ENCODE results near the gene RARRES1. TPM values are rescaled to one million over a fixed set of nuclear protein-coding genes. Genes with fewer than 3 reads are reported as not detected.

The RARRES1 gene
- total RNA-seq, 1 experiment from 2014 or later = 0.81 TPM

GRCh38 chr3:158738653-158739052, 6.4 kb upstream of the RARRES1 start:
- no peaks in the 10 kb centered on the region for H3K9me3 ChIP-seq (ENCODE audit: control insufficient read depth, low read depth, low read length)
- Mint-ChIP-seq H3K9me3 (peaks cover 3 to 7% of the 10 kb centered on the region in 2 experiments; a peak in 3 of 5 replicates), H3K27me3 (ENCODE audit: low read depth) (peaks cover 3% of the 10 kb centered on the region), H3K4me3 (no peak overlapping the region), H3K36me3 (ENCODE audit: insufficient read depth in 1 of 3, low read depth in 3 of 3) (peaks cover 0 to 12% (median 10%) of the 10 kb centered on the region in 3 experiments; a peak in 4 of 7 replicates), H3K27ac (no peak overlapping the region), H3K4me1 (0 out of 4 replicates have a peak, but pooled peaks cover 0 to 3% of the 10 kb centered on the region in 2 experiments)
- H2AK5ac ChIP-seq (ENCODE audit: insufficient read length, low read length) = no peak overlapping the region
- no peak overlapping the region for H3T11ph ChIP-seq (ENCODE audit: low read length)
- no peak overlapping the region for H2BK12ac ChIP-seq (ENCODE audit: insufficient read length, low read depth, low read length)
- H3K79me1 ChIP-seq (ENCODE audit: insufficient read depth, low read depth, low read length, poor library complexity, severe bottlenecking) = no peaks in the 10 kb centered on the region
- no peak overlapping the region for H3K4me2 ChIP-seq (ENCODE audit: insufficient read depth, insufficient read length, low read length)
- no peak overlapping the region for H3K14ac ChIP-seq (ENCODE audit: insufficient read depth, low read length)
- H3K23me2 ChIP-seq (ENCODE audit: insufficient read length, low read depth, low read length, poor library complexity, severe bottlenecking) = no peaks in the 10 kb centered on the region
- no peak overlapping the region for H4K91ac ChIP-seq (ENCODE audit: insufficient read length, low read depth, low read length)
- no peak for TF ChIP-seq CTCF (conservative IDR thresholded peaks at IDR 0.05)
- H3K56ac ChIP-seq (ENCODE audit: insufficient read length, low read depth, low read length) = no peak overlapping the region
- H3K4ac ChIP-seq (ENCODE audit: low read depth, low read length) = no peak overlapping the region
- no peak overlapping the region for H3K27ac ChIP-seq (ENCODE audit: insufficient read length, low read depth, low read length)
- no peak overlapping the region for H2AFZ ChIP-seq (ENCODE audit: low read length)
- H2BK15ac ChIP-seq (ENCODE audit: low read depth, low read length) = no peak overlapping the region
- H3K9ac ChIP-seq (ENCODE audit: extremely low read depth, insufficient read length, low read length) = no peak overlapping the region
- no peak overlapping the region for H3K18ac ChIP-seq (ENCODE audit: insufficient read length, low read depth, low read length)
- H4K8ac ChIP-seq (replicated peaks; ENCODE audit: insufficient read length, low read depth, low read length) = no peak overlapping the region
- no peaks in the 10 kb centered on the region for H4K20me1 ChIP-seq (ENCODE audit: control insufficient read depth, insufficient read depth, insufficient read length)
- no peak overlapping the region for H2BK5ac ChIP-seq (ENCODE audit: insufficient read length, low read length)
- no peak overlapping the region for H3K23ac ChIP-seq (ENCODE audit: insufficient read length, low read depth, low read length)
- no peak for DNase-seq
- no peaks in the 10 kb centered on the region for H3K27me3 ChIP-seq (ENCODE audit: insufficient read depth, low read length)
- H3K79me2 ChIP-seq (ENCODE audit: insufficient read depth, low read length) = no peaks in the 10 kb centered on the region
- no peak overlapping the region for H2BK20ac ChIP-seq (ENCODE audit: low read depth, low read length, poor library complexity, severe bottlenecking)
- WGBS (ENCODE audit: extremely low coverage, insufficient read length, low lambda C conversion rate) = no CpG with 5 or more reads among the region's 6 CpGs
- no peak overlapping the region for H2BK120ac ChIP-seq (ENCODE audit: low read depth, low read length, poor library complexity, severe bottlenecking)
- no peak overlapping the region for H4K5ac ChIP-seq (ENCODE audit: insufficient read length, low read depth, low read length)
- H3K4me1 ChIP-seq (ENCODE audit: insufficient read depth, low read length) = no peaks in the 10 kb centered on the region

Data from H9 (cell line).